SK-N-SH (cell line): Measurements from ENCODE around the gene KRTAP5-2. TPM values are rescaled to one million over a fixed set of nuclear protein-coding genes. Genes with fewer than 3 reads are reported as not detected.

Experiments used
- CTCF ChIA-PET: fragments of 300-600, 350-600 bp; formaldehyde crosslinking; extraction: SDS; loops from one replicate; lab custom pipeline; 2021; lab: Yijun Ruan, JAX
- POLR2A ChIA-PET: fragments of 350-600 bp; sonication (Branson Sonifier 250); formaldehyde crosslinking; extraction: SDS; loops from one replicate; lab custom pipeline; 2020; ENCODE audit warnings: antibody characterized with exemption, inconsistent platforms; lab: Yijun Ruan, JAX
- DNase-seq: peaks from one replicate; pipeline ENCODE4 v3.0.0; 2012
- H2AFZ ChIP-seq: fragments of 200-600 bp; sonication (generic); 2 replicates; pipeline ENCODE4 v1.8.1; 2016; ENCODE audit warnings: antibody characterized with exemption, mild to moderate bottlenecking, low read depth
- H3F3A ChIP-seq: fragments of 200-600 bp; sonication (generic); replicated peaks from 2 replicates; pipeline ENCODE3; 2016; ENCODE audit warnings: antibody characterized with exemption, mild to moderate bottlenecking; ENCODE audit not compliant: insufficient read depth
- H3K27ac ChIP-seq, 2 experiments: fragments of 200-500 bp in 1 of 2; fragments of 200-600 bp in 1 of 2; sonication (Bioruptor generic) in 1 of 2; sonication (generic), shearing (Covaris generic) in 1 of 2; 2 replicates each; pipeline versions ENCODE4 v1.5.1 to v1.6.1; 2014 to 2016; ENCODE audit warnings: low read depth in 2 of 2, inconsistent platforms in 1 of 2, low read length in 1 of 2, mild to moderate bottlenecking in 1 of 2, mixed read lengths in 1 of 2
- H3K27me3 ChIP-seq: fragments of 200-600 bp; sonication (generic), shearing (Covaris generic); 2 replicates; pipeline ENCODE4 v1.6.1; 2016; ENCODE audit warnings: mixed run types; ENCODE audit not compliant: insufficient read depth
- H3K36me3 ChIP-seq, 2 experiments: fragments of 200-500 bp in 1 of 2; fragments of 200-600 bp in 1 of 2; sonication (Bioruptor generic) in 1 of 2; sonication (generic) in 1 of 2; replicated peaks in 1 of 2; 2 replicates each; pipeline versions ENCODE3 to v1.5.1; 2014 to 2016; ENCODE audit warnings: low read length in 1 of 2, mild to moderate bottlenecking in 1 of 2; ENCODE audit not compliant: insufficient read depth in 2 of 2, control insufficient read depth in 1 of 2
- H3K4me1 ChIP-seq, 2 experiments: fragments of 200-500 bp in 1 of 2; fragments of 200-600 bp in 1 of 2; sonication (Bioruptor generic) in 1 of 2; sonication (generic), shearing (Covaris generic) in 1 of 2; 2 replicates each; pipeline versions ENCODE4 v1.5.1 to v1.6.1; 2014 to 2016; ENCODE audit warnings: low read depth in 1 of 2, low read length in 1 of 2, mixed run types in 1 of 2; ENCODE audit not compliant: insufficient read depth in 2 of 2, control insufficient read depth in 1 of 2
- H3K4me2 ChIP-seq: fragments of 200-600 bp; sonication (generic), shearing (Covaris generic); 2 replicates; pipeline ENCODE4 v1.6.1; 2017; ENCODE audit warnings: mixed run types
- H3K4me3 ChIP-seq, 2 experiments: fragments of 200-500 bp in 1 of 2; fragments of 200-600 bp in 1 of 2; sonication (Bioruptor generic) in 1 of 2; sonication (generic), shearing (Covaris generic) in 1 of 2; 2 replicates each; pipeline versions ENCODE4 v1.5.1 to v1.8.1; 2014 to 2016; ENCODE audit warnings: low read depth in 2 of 2, inconsistent platforms in 1 of 2, low read length in 1 of 2, mild to moderate bottlenecking in 1 of 2, mixed read lengths in 1 of 2, moderate library complexity in 1 of 2
- H3K79me2 ChIP-seq: fragments of 200-600 bp; sonication (generic); 2 replicates; pipeline ENCODE4 v1.8.1; 2017; ENCODE audit warnings: mild to moderate bottlenecking; ENCODE audit not compliant: insufficient read depth
- H3K9ac ChIP-seq: fragments of 200-600 bp; sonication (generic); 2 replicates; pipeline ENCODE4 v1.6.1; 2017; ENCODE audit warnings: mixed run types
- H3K9me2 ChIP-seq: fragments of 200-600 bp; sonication (generic); 2 replicates; pipeline ENCODE4 v1.6.1; 2017; ENCODE audit warnings: mixed run types
- H3K9me3 ChIP-seq: fragments of 200-600 bp; sonication (generic); 2 replicates; pipeline ENCODE4 v1.6.1; 2017; ENCODE audit warnings: mixed run types, mild to moderate bottlenecking, moderate library complexity
- H4K20me1 ChIP-seq: fragments of 200-600 bp; sonication (generic); 2 replicates; pipeline ENCODE4 v1.6.1; 2017; ENCODE audit warnings: mild to moderate bottlenecking, mixed run types; ENCODE audit not compliant: insufficient read depth
- CHD2 ChIP-seq: fragments of 150-350 bp; IDR thresholded peaks from 2 replicates; pipeline ENCODE4 v1.6.1; 2018; ENCODE audit warnings: low read length; ENCODE audit not compliant: partially characterized antibody
- ELF1 ChIP-seq: IDR thresholded peaks from 2 replicates; pipeline ENCODE4 v1.4.0; 2012
- EP300 ChIP-seq, 2 experiments: IDR thresholded peaks; 2 replicates each; pipeline versions ENCODE4 v1.4.0 to v1.6.1; 2012; ENCODE audit warnings: borderline replicate concordance in 1 of 2, low read depth in 1 of 2, low read length in 1 of 2
- FOSL2 ChIP-seq: IDR thresholded peaks from 2 replicates; pipeline ENCODE4 v1.4.0; 2012; ENCODE audit warnings: low read depth, mild to moderate bottlenecking, moderate library complexity, borderline replicate concordance
- FOXJ3 ChIP-seq: sonication (generic); formaldehyde crosslinking; IDR thresholded peaks from 2 replicates; pipeline ENCODE4 v1.5.1; 2020; ENCODE audit warnings: mild to moderate bottlenecking, missing genetic modification reagents
- GABPA ChIP-seq: IDR thresholded peaks from 2 replicates; pipeline ENCODE4 v1.4.0; 2012; ENCODE audit warnings: low read depth, mild to moderate bottlenecking
- GATA2 ChIP-seq: sonication (generic); formaldehyde crosslinking; IDR thresholded peaks from 2 replicates; pipeline ENCODE4 v1.5.0; 2020; ENCODE audit warnings: mild to moderate bottlenecking, missing genetic modification reagents
- MXI1 ChIP-seq: IDR thresholded peaks from 2 replicates; pipeline ENCODE4 v1.6.1; 2012; ENCODE audit warnings: mild to moderate bottlenecking, low read depth, low read length, improper control_type of control experiment
- NFIC ChIP-seq: IDR thresholded peaks from 2 replicates; pipeline ENCODE4 v1.4.0; 2012; ENCODE audit warnings: borderline replicate concordance
- NRF1 ChIP-seq: IDR thresholded peaks from 2 replicates; pipeline ENCODE4 v1.6.1; 2012; ENCODE audit warnings: low read depth, mild to moderate bottlenecking, low read length
- RCOR1 ChIP-seq: fragments of 150-350 bp; IDR thresholded peaks from 2 replicates; pipeline ENCODE4 v1.6.1; 2017; ENCODE audit warnings: antibody characterized with exemption, low read length
- RFX5 ChIP-seq: IDR thresholded peaks from 2 replicates; pipeline ENCODE4 v1.6.1; 2012; ENCODE audit warnings: mild to moderate bottlenecking, improper control_type of control experiment, low read length
- SIN3A ChIP-seq: IDR thresholded peaks from 2 replicates; pipeline ENCODE4 v1.6.1; 2012; ENCODE audit warnings: low read depth, mild to moderate bottlenecking, low read length, moderate library complexity, borderline replicate concordance
- SMC3 ChIP-seq: IDR thresholded peaks from 2 replicates; pipeline ENCODE4 v1.6.1; 2012; ENCODE audit warnings: low read depth, low read length, improper control_type of control experiment
- TEAD4 ChIP-seq: IDR thresholded peaks from 2 replicates; pipeline ENCODE4 v1.4.0; 2012; ENCODE audit warnings: mild to moderate bottlenecking, borderline replicate concordance; ENCODE audit not compliant: insufficient read depth
- WGBS: methylation state at CpG from one replicate; pipeline ENCODE4 v1.1.6; 2017; ENCODE audit warnings: low lambda C conversion rate; 5-methylcytosine and 5-hydroxymethylcytosine counted together
- polyA plus RNA-seq, 3 experiments: library from polyadenylated mRNA; depleted of rRNA; stranded (reverse); fragments of >200 nt; gene quantifications; 2 replicates each; pipeline ENCODE4 v1.2.3, GENCODE V29; 2012
- TF ChIP-seq, protein P1 (sequence below): fragments of 200-600 bp; sonication (generic); IDR thresholded peaks from 2 replicates; pipeline ENCODE4 v1.6.1; 2017; ENCODE audit warnings: antibody characterized with exemption, mild to moderate bottlenecking, moderate library complexity

The KRTAP5-2 gene
- polyA plus RNA-seq, 1 of the 3 experiments (the other 2 are of a cell fraction), result not detected

DNA sequence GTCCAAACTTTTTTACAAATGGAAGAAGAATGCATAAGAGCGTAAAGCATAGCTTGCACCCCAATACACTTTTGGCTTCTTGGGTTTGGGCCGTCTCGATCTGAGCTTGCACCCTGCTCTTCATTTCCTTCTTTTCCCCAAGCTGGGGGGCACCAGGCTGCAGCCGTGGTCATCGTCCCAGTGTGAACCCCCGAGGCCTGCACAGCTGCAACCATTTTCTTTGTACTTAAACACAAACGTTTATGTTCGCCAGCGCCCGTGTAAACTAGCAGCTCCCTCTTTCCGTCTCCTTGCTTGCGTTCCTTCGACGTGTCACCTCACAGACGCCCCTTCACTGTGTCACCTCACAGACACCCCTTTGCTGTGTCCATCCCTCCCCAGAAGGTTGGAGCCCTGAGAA is 41.6 kb upstream of the KRTAP5-2 start (continued):
- no peak for TF ChIP-seq TEAD4
- no peak for TF ChIP-seq RFX5
- no peak for TF ChIP-seq ELF1
- TF ChIP-seq NFIC, result no peak
- no peak for TF ChIP-seq NRF1
- no peak for TF ChIP-seq FOSL2
- no peak for TF ChIP-seq SIN3A
- no peak for TF ChIP-seq GABPA
- no peak for TF ChIP-seq CHD2
- no peak for TF ChIP-seq MXI1
- TF ChIP-seq, protein P1, sequence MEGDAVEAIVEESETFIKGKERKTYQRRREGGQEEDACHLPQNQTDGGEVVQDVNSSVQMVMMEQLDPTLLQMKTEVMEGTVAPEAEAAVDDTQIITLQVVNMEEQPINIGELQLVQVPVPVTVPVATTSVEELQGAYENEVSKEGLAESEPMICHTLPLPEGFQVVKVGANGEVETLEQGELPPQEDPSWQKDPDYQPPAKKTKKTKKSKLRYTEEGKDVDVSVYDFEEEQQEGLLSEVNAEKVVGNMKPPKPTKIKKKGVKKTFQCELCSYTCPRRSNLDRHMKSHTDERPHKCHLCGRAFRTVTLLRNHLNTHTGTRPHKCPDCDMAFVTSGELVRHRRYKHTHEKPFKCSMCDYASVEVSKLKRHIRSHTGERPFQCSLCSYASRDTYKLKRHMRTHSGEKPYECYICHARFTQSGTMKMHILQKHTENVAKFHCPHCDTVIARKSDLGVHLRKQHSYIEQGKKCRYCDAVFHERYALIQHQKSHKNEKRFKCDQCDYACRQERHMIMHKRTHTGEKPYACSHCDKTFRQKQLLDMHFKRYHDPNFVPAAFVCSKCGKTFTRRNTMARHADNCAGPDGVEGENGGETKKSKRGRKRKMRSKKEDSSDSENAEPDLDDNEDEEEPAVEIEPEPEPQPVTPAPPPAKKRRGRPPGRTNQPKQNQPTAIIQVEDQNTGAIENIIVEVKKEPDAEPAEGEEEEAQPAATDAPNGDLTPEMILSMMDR, result no peak

DNA sequence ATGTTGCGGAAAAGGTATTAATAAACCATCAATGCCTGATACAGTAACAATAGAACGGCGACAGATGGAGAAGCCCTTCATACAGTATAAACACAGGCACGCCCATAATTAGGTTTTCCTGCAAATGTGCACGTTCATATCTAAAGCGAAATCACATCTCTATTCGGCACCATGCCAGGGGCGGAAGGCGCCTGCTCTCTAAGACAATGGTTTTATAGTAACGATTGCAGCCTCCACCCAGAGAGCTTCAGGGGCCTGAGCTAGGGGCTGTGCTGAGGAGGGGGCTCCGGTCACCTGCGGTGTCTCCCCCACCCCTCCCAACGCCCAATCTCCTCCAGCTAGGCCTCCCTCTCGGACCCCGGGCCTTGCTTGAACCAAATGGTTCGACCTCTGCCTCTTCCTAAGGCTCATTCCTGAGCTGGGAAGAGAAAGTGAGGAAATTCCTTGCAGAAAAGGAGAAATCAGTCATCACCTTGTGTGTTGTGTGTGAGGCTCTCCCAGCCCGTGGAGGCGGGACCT is 41.1 kb upstream of the KRTAP5-2 start:
- POLR2A ChIA-PET, result interaction anchor here (0.6 to 1.8 kb wide), 6 partner anchors 8 to 881 kb away, joined by 3 to 7 read pairs (median 4); no protein-coding TSS in a partner anchor
- CTCF ChIA-PET, result interaction anchor here (0.8 to 9.8 kb wide), 32 partner anchors 8 to 519 kb away, joined by 3 to 143 read pairs (median 5); partner anchors contain the start of genes KRTAP5-5, SYT8 and TNNI2
- Histone ChIP-seq H3K4me1 (peaks cover 0 to 25% of the 10 kb centered on the region in 2 experiments; a peak in 1 of 4 replicates), H3K79me2 (no peaks in the 10 kb centered on the region), H3K27me3 (no peaks in the 10 kb centered on the region; the same call in 1 of the 2 replicates), H3K36me3 (no peaks in the 10 kb centered on the region), H3K9me3 (no peaks in the 10 kb centered on the region), H3K4me3 (peak overlapping the region; percentile 1 to 19; a peak in 2 of 4 replicates), H3K4me2 (peak overlapping the region; percentile 74), H4K20me1 (no peaks in the 10 kb centered on the region), H3F3A (no peaks in the 10 kb centered on the region), H3K9me2 (no peaks in the 10 kb centered on the region), H2AFZ (no peak overlapping the region), H3K9ac (no peak overlapping the region), H3K27ac (peak overlapping the region in 1 of 2 experiments; percentile 76; a peak in 2 of 4 replicates)
- WGBS, result 14% methylated on average over 15 of the region's 18 CpGs
- TF ChIP-seq FOXJ3 (peak; percentile 95), SIN3A (no peak), EP300 (IDR thresholded peaks at IDR 0.05; ENCODE audit: borderline replicate concordance in 1 of 2, low read depth in 1 of 2, low read length in 1 of 2) (peak in 1 of 2 experiments; percentile 83; a peak in 2 of 4 replicates), RCOR1 (peak; percentile 85), SMC3 (no peak), MXI1 (peak; percentile 60; the same call in 1 of the 2 replicates), NFIC (peak; percentile 26; the same call in 1 of the 2 replicates), CHD2 (peak; percentile 70), GATA2 (CRISPR knock-in tag) (peak; percentile 95)
- DNase-seq, result peak; percentile 86
